HG02759 (cell line): ENCODE results near the gene PTMS.

Experiments used
- ATAC-seq: cut with Tn5 transposase; IDR thresholded peaks from one replicate; pipeline ENCODE4 v1.9.1; 2021; ENCODE audit warnings: mild to moderate bottlenecking, moderate library complexity; ENCODE audit not compliant: unreplicated experiment

PTMS gene

DNA sequence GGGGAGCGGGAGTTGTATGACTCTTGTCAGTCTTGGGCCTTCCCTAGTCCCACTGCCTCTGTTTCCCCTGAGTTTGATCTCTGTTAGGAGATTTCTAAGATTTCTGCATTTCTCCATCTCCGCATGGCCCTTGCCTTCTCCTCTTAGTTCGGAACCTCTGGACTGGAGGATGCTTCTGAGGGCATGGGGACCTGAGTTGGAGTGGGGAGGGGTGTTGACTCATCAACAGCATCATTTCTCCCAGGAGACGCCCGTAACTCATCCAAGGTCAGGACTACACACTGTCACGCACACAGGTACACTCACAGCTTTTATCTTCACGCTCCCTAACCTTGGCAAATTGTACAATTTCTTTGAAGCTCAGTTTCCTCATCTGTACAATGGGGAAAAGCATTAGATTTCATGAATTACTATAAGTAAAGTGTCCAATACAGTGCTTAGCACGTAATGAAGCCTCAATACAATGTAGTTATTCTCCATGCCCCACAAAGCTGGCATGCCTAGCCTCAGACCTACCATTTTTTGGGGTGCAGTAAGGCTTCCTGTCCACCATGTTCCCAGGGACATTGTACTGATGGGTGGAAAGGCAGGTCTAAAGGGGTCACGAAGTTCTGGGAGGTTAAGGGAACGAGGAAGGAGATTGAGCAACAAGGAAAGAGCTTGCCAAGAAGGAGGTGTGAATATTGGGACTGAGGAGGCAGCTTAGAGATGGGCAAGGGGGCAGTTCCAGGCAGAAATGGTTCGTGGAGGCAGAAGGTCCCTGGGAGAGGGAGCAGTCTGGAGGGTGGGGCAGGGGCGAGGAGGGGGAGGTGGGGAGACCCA lies 5.6 kb downstream of the PTMS start:
- ATAC-seq, result no peak

DNA sequence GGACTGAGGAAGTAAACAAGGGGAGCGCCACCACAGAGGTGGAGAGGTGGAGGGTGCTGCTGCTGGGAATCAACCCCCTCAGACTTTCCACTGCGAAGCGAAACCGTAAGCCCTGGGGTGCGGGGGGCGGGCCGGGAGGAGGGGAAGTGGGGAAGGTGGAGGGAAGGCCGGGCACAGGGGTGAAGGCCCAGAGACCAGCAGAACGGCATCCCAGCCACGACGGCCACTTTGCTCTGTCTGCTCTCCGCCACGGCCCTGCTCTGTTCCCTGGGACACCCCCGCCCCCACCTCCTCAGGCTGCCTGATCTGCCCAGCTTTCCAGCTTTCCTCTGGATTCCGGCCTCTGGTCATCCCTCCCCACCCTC lies 6.2 kb downstream of the PTMS start, which contains the start of gene LAG3:
Gene LAG3, plus strand, starts transcription at position 190 of the 365 bp plus-strand sequence. CDS start 333 bp downstream, outside the sequence.
- ATAC-seq, result no peak

DNA sequence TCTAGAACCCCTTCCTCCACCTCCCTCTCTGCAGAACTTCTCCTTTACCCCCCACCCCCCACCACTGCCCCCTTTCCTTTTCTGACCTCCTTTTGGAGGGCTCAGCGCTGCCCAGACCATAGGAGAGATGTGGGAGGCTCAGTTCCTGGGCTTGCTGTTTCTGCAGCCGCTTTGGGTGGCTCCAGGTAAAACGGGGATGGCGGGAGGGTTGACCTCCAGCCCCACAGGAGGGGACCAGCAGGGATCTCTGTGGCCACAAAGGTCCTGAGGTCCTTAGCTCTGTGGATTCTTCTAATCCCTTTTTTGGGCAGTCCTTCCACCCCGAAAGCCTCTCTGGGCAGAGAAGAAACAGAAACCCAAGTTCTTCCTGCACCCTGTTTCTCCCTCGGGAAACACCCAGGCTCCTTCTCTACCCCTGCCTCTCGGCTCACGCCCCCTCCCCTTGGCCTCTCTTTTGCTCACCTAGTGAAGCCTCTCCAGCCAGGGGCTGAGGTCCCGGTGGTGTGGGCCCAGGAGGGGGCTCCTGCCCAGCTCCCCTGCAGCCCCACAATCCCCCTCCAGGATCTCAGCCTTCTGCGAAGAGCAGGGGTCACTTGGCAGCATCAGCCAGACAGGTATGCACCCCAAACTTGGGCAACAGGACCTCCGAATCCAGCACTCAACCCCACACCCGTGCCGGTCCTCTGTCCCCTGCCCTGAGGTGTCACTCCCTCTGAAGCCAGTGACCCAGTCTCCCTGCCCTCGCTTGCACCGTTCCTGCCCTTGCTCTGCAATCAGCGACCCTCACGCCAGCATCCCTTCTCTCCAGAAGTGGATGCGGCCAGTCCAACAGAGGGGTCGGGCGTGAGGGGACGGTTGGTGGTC lies 6.8 kb downstream of the PTMS start:
- no peak for ATAC-seq

DNA sequence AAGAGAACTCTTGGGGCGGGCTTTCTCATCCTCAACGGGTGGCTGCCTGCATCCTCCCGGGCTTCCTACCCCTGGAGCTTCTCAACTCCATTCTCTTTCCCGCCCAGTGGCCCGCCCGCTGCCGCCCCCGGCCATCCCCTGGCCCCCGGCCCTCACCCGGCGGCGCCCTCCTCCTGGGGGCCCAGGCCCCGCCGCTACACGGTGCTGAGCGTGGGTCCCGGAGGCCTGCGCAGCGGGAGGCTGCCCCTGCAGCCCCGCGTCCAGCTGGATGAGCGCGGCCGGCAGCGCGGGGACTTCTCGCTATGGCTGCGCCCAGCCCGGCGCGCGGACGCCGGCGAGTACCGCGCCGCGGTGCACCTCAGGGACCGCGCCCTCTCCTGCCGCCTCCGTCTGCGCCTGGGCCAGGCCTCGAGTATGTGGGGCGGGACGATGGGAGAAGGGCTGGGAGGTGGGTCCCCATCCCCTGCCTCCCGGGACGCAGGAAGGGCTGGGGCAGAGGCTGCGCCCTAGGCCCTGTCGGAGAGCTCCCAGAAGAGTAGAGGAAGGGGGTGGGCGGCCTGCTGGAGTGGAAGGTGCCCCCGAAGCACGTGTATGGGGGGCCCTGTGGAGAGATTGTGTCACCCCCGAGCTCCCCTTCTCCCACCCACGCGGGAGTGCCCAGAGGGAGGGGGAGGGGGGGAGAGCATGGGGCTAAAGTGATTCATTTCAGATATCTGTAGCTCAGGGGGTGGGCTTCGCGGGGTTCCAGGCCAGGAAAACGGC lies 7.6 kb downstream of the PTMS start:
- ATAC-seq, result no peak

DNA sequence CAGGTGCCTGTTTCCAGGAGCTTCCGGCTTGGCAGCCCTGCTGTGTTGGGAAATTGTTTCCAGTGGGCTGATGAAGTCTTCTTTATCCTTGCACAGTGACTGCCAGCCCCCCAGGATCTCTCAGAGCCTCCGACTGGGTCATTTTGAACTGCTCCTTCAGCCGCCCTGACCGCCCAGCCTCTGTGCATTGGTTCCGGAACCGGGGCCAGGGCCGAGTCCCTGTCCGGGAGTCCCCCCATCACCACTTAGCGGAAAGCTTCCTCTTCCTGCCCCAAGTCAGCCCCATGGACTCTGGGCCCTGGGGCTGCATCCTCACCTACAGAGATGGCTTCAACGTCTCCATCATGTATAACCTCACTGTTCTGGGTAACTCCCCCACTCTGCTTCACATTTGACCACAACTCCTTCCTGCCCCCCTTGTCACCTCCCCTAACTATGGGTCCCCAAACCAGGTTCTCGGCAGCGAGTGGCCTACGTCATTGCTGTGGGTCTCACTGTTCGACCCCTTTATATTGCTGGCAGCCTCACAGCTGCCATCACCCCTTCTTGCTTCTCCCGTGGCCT lies 8.4 kb downstream of the PTMS start:
- no peak for ATAC-seq

GRCh38 chr12:6775185-6776174 lies 9.3 kb downstream of the PTMS start:
- no peak for ATAC-seq

DNA sequence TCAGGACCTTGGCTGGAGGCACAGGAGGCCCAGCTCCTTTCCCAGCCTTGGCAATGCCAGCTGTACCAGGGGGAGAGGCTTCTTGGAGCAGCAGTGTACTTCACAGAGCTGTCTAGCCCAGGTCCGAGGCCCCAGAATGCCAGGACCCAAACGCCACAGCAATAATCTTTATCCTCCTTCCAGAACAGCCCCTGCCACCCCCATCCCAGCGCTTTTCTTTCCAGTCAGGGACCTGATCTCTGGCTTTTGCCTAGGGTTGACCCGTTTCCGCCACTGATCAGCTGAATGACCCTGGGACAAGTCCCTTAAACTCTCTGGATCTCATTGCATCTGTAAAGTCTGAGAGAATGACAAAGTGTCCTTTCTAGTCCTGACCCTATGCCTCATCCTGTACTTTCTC lies 11.2 kb downstream of the PTMS start:
- ATAC-seq, result no peak

DNA sequence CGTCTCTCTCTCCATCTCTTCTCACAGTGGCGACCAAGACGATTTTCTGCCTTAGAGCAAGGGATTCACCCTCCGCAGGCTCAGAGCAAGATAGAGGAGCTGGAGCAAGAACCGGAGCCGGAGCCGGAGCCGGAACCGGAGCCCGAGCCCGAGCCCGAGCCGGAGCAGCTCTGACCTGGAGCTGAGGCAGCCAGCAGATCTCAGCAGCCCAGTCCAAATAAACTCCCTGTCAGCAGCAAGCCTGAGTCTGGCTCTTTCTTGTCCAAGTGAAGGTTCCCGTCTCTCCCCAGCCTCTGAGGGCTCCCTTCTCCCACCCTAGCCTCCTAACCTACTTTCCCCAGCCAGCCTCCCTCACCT lies 12.0 kb downstream of the PTMS start:
- ATAC-seq, result no peak

GRCh38 chr12:6778574-6779550 lies 12.7 kb downstream of the PTMS start:
- ATAC-seq, result peak; percentile 85

- no peak for ATAC-seq
These were observed 13.7 kb downstream of the PTMS start for GRCh38 chr12:6779708-6780432.

DNA sequence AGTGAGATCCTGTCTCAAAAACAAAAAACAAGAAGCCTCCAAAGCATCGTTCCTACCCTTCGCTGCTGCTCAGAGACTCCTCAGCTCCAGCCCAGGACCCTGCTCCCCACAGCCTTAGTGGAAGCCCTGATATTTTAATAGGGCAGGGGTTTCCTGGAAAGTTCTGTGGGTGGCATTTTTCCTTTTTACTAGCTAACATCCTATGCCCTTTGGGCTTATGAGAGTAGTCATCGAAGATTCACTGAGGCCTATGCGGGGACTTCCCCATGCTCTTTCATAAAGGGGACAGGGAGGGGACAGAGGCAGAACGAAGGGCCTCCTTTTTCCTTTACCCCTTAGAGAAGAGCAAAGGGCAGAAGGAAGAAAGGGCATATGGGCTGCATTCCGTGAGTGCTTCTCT lies 14.4 kb downstream of the PTMS start:
- no peak for ATAC-seq

DNA sequence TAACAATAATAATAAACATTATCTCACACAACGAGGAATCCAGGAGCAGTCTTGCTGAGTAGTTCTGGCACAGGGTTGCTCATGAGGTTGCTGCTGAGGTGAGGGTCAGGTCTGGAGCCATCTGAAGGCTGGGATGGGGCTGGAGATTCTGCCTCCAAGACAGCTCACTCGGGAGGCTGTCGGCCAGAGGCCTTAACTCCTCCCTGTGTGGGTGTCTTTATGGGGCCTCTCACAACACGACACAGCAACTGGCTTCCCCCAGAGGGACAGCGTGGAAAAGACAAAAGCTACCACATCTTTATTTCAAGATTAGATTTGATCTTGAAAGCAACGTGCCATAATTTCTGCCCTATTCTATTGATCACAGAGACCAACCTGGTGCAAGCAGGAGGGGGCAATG lies 16.0 kb downstream of the PTMS start:
- ATAC-seq, result no peak

DNA sequence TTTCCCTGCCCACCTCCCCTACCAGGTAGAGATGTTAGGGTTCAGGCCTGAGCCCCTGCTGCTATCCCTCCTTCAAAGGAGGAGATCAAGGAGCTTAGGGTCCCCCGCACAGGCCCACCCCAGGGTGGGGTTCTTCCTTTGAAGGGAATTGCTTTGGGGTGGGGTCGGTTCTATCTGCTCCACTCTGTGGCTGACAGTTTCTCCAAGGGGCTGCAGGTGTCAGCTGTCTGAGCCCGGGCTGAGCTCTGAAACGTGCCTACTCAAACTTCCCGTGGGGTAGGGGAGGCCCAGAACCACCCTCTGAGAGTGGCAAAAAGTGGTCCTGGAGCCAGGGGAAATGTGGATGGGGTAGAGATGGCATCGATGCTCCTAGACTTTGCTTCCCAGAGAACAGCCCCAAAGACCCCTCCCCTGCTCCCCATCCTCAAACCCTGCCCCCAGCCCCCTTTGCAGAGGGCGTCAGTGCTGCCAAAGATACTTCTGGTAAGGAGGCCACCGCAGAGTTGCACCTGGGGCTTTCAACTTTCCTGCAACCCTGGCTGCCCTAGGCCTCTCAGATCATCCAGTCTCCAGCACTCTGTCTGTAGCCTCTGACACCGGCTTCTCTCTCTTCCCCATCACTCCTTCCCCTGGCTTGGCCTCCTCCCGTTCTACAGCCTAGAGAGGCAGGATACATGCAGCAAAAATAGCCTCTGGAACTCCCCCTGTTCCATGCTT lies 16.8 kb downstream of the PTMS start:
- ATAC-seq, result no peak

DNA sequence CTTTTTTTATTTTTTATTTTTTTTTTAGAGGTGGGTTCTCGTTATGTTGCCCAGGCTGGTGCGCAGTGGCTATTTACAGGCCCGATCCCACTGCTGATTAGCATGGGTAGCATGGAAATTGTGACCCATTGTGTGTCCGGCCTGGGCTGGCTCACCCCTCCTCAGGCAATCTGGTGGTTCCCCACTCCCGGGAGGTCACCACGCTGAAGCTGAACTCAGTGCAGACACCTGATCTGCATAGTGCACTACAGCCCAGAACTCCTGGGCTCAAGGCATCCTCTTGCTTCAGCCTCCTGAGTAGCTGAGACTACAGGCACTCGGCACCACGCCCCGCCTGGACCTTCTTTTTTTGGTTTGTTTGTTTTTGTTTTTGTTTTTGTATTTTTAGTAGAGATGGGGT lies 17.7 kb downstream of the PTMS start:
- ATAC-seq, result no peak

DNA sequence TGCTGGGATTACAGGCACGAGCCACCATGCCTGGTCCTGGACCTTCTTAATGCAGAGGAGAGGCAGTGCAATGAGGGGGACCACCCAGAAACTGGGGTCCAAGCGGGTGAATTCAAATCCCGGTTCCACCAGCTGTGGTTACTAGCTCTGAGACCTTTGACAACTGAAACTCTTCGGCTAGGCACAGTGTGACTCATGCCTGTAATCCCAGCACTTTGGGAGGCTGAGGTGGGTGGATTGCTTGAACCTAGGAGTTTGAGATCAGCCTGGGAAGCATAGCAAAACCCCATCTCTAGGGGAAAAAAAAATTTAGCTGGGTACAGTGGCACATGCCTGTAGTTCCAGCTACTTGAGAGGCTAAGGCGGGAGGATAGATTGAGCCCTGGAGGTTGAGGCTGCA lies 18.1 kb downstream of the PTMS start:
- ATAC-seq, result no peak

DNA sequence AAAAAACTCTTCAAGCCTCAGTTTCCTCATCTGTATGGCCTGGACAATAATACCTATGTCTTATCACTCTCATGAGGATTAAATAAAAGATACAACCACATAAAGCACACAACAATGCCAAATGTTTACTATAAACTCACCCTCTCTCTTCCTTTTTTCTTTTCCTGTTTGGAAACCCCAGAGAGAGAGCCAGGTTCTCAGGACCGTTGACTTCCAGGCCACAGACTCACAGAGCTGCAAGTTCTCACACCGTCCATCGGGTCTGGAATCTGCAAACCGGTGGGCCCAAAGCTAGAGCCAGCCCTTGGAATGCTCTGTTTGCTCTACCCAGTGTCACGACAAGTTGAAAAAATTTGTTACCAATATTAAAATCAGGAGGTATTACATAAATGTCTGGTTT lies 18.6 kb downstream of the PTMS start:
- ATAC-seq, result no peak

GRCh38 chr12:6786416-6787094 lies 20.4 kb downstream of the PTMS start:
- ATAC-seq, result no peak
